ENCODE measurements around the gene COL6A6. TPM values are rescaled to one million over a fixed set of nuclear protein-coding genes. Genes with fewer than 3 reads are reported as not detected.

The COL6A6 gene
- total RNA-seq, 1 experiment from 2014 or later, result not detected

DNA sequence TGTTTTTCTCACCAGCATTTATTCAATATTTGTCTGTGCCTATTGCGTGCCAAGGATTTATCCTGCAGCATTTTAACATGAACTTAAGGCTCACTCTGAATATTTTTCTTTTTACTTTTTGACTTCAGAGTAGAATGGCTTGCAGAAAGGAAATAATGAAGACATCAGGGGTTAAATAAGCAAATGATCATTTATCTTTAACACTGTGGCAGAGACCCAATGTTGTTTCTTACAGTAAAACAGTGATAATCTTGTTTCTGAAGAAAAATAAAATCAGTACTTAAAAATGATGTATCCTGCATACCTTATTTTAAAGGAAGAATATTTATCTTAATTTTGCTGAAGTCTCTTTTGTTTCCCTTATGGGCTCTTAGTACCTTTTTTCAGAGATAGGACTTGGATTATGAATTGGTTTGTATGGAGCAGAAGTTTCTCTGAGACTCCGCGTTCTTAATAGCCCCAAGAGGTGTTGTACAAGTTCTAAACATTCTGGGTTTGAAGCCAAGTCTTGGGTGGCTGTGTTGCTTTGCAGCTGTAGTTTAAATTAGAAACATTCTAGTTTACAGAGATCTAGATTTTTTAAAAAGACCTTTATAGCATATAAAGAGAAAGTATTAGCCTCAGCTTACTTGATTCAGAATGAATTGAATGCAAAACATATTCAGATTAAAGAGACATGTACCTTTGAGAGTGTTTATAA, 40.5 kb downstream of the COL6A6 start:
- POLR2A ChIA-PET, result no interaction called here
- no TSS peak for BruUV-seq (replicated peaks)
- no peak for TF ChIP-seq TCF7L2 (IDR thresholded peaks at IDR 0.05; ENCODE audit: borderline replicate concordance, extremely low read depth, insufficient read depth, insufficient read length)
- TF ChIP-seq ELF1 (IDR thresholded peaks at IDR 0.05; ENCODE audit: borderline replicate concordance, low read depth), result no peak
- no peak for TF ChIP-seq SRF (IDR thresholded peaks at IDR 0.05; ENCODE audit: low read depth)
- no peak for TF ChIP-seq CEBPB (IDR thresholded peaks at IDR 0.05; ENCODE audit: low read depth)
- no peak for TF ChIP-seq SP1 (IDR thresholded peaks at IDR 0.05; ENCODE audit: low read depth)
- TF ChIP-seq, protein P1, sequence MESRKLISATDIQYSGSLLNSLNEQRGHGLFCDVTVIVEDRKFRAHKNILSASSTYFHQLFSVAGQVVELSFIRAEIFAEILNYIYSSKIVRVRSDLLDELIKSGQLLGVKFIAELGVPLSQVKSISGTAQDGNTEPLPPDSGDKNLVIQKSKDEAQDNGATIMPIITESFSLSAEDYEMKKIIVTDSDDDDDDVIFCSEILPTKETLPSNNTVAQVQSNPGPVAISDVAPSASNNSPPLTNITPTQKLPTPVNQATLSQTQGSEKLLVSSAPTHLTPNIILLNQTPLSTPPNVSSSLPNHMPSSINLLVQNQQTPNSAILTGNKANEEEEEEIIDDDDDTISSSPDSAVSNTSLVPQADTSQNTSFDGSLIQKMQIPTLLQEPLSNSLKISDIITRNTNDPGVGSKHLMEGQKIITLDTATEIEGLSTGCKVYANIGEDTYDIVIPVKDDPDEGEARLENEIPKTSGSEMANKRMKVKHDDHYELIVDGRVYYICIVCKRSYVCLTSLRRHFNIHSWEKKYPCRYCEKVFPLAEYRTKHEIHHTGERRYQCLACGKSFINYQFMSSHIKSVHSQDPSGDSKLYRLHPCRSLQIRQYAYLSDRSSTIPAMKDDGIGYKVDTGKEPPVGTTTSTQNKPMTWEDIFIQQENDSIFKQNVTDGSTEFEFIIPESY (IDR thresholded peaks at IDR 0.05; ENCODE audit: extremely low read depth, insufficient replicate concordance, low read length), result no peak
- TF ChIP-seq YY1 (IDR thresholded peaks at IDR 0.05; ENCODE audit: extremely low read depth, insufficient replicate concordance, low read depth, low read length), result no peak
- TF ChIP-seq JUND (IDR thresholded peaks at IDR 0.05), result no peak
- no peak for TF ChIP-seq ZFX (IDR thresholded peaks at IDR 0.05)
- no peak for TF ChIP-seq EZH2phosphoT487 (IDR thresholded peaks at IDR 0.05; ENCODE audit: borderline replicate concordance)
- no peak for TF ChIP-seq POLR2A (IDR thresholded peaks at IDR 0.05; ENCODE audit: borderline replicate concordance, extremely low read depth, insufficient read depth, insufficient read length)
- TF ChIP-seq SIN3A (IDR thresholded peaks at IDR 0.05; ENCODE audit: low read depth), result no peak
- no peak for TF ChIP-seq FOSL1 (IDR thresholded peaks at IDR 0.05; ENCODE audit: low read depth)

More for the DNA sequence above, 40.5 kb downstream of the COL6A6 start:
- H3K9ac ChIP-seq (ENCODE audit: low read length), result no peak overlapping the region
- no peak overlapping the region for H3K27ac ChIP-seq (ENCODE audit: low read depth, low read length)
- H3K27me3 ChIP-seq (ENCODE audit: insufficient read depth, low read length), result peaks cover 19% of the 10 kb centered on the region
- no peaks in the 10 kb centered on the region for H3K9me2 ChIP-seq (ENCODE audit: insufficient read depth)
- intact Hi-C loops (cut with micrococcal nuclease), result no loop called here
- ATAC-seq, result no peak
- CTCF ChIA-PET, result no interaction called here
- H3K9me3 ChIP-seq (ENCODE audit: control insufficient read depth in 1 of 2, insufficient read depth in 1 of 2, low read depth in 1 of 2, low read length in 2 of 2), result no peaks in the 10 kb centered on the region
- H3K79me2 ChIP-seq (ENCODE audit: insufficient read depth, low read length), result no peaks in the 10 kb centered on the region
- H3K4me2 ChIP-seq (ENCODE audit: low read length), result no peak overlapping the region
- RAD21 ChIA-PET (ENCODE audit: low non-redundant PET in 1 of 2, low total read pairs in 2 of 2, uncharacterized antibody in 2 of 2, unreplicated experiment in 2 of 2), result no interaction called here
- no peaks in the 10 kb centered on the region for H3K36me3 ChIP-seq (ENCODE audit: control insufficient read depth in 1 of 2, insufficient read depth in 2 of 2, low read length in 2 of 2)
- H3K4me1 ChIP-seq (ENCODE audit: control insufficient read depth in 1 of 2, insufficient read depth in 2 of 2, low read length in 2 of 2), result no peaks in the 10 kb centered on the region
- no peaks in the 10 kb centered on the region for H4K20me1 ChIP-seq (ENCODE audit: insufficient read depth)
- no peak overlapping the region for H3K4me3 ChIP-seq (replicated peaks in 1 of 2; ENCODE audit: low read depth in 1 of 2, low read length in 2 of 2)
- DNase-seq (ENCODE audit: low read depth, low spot score), result no peak
- H2AFZ ChIP-seq (ENCODE audit: low read depth, low read length, poor library complexity, severe bottlenecking), result no peak overlapping the region
